ENCODE data around the gene QKI. TPM values are rescaled to one million over a fixed set of nuclear protein-coding genes. Genes with fewer than 3 reads are reported as not detected.

QKI gene
- polyA plus RNA-seq, 3 donors = 178 to 222 (median 213) TPM

DNA sequence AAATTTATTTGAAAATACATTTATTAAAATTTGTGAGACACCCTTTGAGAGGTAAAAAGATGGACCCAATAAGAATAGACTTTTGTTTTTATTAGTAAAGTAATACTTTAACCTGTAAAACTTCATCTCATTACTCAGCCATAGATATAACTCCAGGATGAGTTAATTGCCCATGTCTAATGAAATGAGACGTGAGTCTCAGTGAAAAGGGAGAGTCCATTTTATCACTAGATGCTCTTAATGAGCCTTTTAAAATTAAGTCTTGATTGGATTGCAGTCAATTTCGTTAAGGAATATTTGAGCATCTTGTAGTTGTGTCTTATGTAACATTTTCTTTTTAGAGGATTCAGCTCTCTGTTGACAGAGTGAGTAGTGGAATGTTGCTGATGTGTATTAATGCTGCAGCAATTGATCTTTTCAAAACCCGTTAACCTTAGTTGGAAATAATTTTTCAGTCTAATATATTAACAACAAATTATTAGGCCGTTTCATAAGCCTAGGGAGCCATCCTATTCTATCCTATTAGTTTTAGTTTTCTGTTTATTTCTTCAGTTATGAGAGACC is 77.3 kb downstream of the QKI start:
- no peak for DNase-seq (ENCODE audit: extremely low read depth in 1 of 11, low read depth in 9 of 11, low spot score in 4 of 11)

DNA sequence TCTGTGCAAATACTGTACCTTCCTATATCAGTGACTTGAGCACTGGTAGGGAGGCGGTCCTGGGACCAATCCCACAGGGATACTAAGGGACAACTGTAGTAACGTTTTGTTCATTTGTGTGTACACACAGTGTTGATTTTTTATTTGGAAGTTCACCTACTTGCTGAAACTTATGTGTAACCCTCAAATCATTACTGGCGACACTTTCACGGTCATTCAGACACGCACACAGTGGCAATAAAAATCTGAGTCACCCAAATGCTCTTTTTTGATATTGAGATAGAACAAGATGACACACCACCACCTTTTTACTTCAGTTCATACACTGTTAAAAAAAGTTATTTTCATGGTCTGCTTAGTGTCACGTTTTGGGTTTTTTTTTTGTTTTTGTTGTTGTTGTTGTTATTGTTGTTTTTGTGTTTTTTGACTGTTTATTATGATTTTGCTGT is 79.8 kb downstream of the QKI start:
- DNase-seq (ENCODE audit: extremely low read depth in 1 of 11, low read depth in 9 of 11, low spot score in 4 of 11) = no peak

DNA sequence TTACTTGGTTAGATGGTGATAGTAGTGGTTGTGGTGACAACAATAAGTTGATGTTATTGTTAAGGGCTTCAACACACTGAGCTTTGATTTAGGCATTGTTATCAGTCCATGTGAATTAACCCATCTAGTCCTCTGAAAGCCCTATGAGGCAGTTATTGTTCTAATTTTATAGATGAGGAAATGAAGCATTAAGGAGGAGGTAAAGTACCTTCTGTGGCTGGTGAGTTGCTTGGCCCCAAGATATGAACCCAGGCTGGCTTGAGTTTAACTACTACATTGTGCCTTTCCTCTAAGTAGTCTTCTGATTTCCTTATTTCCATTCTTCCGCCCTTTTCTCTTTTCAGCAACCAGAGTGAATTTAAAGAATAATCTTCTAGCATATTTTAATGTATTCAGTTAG is 81.7 kb downstream of the QKI start:
- DNase-seq (ENCODE audit: extremely low read depth in 1 of 11, low read depth in 9 of 11, low spot score in 4 of 11) = no peak

DNA sequence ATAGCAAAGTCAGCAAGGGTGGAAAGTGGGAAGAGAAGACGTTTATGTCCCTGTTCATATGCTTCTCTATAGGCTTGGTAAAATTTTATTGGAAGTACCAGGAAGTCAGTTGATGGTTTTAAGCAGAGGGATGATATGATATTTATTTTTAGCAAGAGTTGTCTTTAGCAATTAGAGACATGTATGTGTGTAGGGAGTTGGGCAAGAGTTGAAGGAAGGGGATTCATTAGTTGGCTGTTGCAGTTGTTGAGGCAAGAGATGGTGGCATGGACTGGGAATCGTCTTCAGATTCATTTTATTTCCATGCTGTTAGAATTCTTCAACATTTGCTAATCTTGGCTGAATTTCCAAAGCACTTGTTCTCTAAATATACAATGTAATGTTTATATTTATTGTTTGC is 85.6 kb downstream of the QKI start:
- DNase-seq (ENCODE audit: extremely low read depth in 1 of 11, low read depth in 9 of 11, low spot score in 4 of 11) = no peak

DNA sequence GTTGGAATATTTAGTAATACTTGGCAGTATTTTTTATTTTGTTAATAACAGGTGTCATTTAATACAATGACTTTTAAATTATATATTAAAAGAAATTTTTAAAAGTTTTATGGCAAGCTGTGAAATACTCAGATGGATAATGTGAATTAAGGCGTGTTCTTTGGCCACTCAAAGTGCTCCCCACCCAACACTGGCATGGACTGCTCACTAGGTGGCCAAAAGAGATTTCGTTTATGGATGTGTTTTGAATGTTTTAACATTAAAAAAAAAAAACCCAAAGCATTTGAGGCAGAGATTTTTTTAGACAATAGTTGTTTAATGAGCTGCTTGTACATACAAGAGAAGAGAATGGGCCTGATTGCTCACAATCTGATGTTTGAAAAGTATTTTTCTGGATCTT is 86.5 kb downstream of the QKI start:
- DNase-seq (ENCODE audit: extremely low read depth in 1 of 11, low read depth in 9 of 11, low spot score in 4 of 11) = no peak

DNA sequence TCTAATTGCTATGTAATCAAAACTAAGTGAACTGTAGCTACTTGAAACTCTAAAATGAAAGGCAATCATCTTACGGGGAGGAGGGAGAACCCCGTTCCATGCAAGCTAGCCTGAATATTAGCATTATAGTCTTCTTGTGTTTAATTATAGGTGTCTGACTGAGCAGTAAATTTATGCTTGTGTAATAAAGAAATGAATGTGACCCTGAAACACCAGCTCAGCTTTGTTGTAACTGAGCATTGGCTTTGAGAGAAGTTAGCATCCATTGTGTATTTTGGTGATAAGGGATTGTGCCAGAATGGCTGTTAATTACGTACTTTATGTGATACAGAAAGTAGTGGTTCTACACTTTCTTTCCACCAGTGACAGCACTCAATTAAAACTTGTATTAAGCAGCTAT is 86.9 kb downstream of the QKI start:
- no peak for DNase-seq (ENCODE audit: extremely low read depth in 1 of 11, low read depth in 9 of 11, low spot score in 4 of 11)

DNA sequence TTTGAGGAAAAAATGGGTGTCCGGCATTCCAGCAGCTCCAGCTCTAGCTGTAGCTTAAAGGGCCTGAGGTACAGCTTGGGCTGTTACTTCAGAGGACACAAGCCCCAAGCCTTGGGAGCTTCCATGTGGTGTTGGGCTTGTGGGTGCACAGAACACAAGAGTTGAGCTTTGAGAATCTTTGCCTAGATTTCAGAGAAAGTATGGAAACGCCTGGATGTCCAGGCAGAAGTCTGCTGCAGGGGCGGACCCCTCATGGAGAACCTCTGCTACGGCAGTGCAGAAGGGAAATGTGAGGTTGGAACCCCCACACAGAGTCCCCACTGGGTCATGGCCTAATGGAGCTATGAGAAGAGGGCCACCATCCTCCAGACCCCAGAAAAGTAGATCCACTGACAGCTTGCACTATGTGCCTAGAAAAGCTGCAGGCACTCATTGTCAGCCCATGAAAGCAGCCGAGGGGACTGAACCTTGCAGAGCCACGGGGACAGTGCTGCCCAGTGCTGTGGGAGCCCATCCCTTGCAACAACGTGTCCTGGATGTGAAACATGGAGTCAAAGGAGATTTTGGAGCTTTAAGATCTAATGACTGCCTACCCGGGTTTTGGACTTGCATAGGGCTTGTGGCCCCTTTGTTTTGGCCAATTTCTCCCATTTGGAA is 90.6 kb downstream of the QKI start:
- no peak for DNase-seq (ENCODE audit: extremely low read depth in 1 of 11, low read depth in 9 of 11, low spot score in 4 of 11)

DNA sequence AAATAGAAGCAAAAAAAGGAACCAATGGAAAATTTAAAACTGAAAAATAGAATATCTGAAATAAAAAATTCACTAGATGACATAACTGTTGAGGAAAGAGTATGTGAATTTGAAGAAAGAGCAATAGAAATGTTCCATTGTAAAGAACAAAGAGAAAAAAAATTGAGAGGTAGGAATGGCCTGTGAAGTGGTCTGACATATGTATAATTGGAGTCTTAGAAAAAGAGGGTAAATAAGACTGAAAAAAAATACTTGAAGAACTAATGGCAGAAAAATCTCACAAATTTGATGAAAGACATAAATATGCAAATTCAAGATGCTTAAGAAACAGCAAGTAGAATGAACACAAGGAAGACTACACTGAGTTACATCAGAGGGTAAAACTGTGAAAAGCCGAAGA is 93.4 kb downstream of the QKI start:
- no peak for DNase-seq (ENCODE audit: extremely low read depth in 1 of 11, low read depth in 9 of 11, low spot score in 4 of 11)

DNA sequence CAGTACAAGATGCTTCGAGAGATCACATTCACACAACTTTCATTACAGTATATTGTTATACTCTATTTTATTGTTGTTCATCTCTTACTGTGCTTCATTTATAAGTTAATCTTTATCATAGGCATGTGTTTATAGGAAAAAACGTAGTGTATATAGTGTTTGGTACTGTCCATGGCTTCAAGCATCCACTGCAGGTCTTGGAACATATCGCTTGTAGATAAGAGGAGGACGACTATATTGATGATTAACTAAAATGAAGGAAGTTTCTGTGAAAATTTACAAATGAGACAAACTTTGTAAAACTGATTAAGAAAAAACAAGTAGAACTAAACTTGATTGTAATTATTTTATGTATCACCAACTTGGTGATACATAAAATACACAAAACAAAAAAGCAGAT is 98.5 kb downstream of the QKI start:
- DNase-seq (ENCODE audit: extremely low read depth in 1 of 11, low read depth in 9 of 11, low spot score in 4 of 11) = no peak

DNA sequence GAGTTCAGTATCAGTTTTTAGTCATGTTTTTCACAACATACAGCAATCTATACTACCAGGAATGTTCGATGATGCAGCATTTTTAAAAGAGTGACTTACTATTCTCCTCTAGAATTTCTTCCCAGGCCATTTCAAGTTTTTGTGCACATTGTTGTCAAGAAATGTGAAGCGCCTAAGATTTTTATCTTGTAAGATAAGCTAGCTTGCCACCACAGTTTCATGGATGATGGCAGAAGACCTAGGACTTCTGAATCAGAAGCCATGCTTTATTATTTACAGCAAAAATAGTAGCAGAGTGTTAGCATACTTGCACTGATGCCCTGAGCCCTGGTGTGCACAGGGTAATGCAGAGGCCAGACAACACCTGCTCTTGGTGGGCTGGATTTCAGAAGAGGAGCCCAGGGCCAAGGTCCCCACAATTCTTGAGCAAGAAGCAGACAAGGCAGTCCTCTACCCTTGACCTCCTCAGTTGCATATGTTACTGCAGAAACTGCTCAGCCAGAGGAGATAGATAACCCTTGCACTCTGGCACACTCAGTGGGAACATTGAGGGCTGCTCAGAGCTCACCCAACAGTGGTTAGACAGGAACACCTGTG is 99.2 kb downstream of the QKI start:
- no peak for DNase-seq (ENCODE audit: extremely low read depth in 1 of 11, low read depth in 9 of 11, low spot score in 4 of 11)

DNA sequence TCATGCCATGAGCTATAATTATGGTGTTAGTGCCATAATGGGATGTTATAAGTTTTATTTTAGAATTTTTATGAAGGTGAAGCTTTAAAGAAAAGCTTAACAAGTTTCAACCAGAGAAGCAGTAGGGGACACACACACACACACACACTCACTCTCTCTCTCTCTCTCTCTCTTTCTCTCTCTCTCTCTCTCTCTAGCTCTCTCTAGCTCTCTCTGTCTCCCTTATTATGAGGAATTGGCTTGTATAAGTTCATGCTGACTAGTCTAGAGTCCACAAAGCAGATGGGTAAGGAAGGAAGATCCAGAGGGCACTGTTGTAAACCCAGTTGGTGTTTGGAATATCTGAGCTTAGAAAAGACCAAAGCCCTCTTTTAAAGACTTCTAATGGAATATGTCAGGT is 102.4 kb downstream of the QKI start:
- no peak for DNase-seq (ENCODE audit: extremely low read depth in 1 of 11, low read depth in 9 of 11, low spot score in 4 of 11)

DNA sequence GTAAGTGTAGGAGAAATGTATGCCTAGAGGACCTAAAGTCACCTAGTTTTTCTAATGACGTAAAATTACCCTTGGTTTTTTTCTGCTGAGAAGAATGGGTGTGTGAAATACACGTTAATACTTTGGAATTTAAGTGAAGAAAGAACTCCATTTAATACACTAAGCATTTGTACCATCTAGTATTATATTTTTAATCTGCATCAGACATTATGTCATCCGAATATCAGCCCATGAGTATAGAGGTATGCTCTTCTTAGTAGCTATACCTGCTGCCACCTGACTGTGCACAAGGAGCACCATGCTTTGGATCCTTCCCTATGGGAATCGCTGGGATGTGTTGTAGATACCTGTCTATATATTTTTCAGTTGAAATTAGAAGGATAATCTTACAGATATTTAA is 106.4 kb downstream of the QKI start:
- no peak for DNase-seq (ENCODE audit: extremely low read depth in 1 of 11, low read depth in 9 of 11, low spot score in 4 of 11)

DNA sequence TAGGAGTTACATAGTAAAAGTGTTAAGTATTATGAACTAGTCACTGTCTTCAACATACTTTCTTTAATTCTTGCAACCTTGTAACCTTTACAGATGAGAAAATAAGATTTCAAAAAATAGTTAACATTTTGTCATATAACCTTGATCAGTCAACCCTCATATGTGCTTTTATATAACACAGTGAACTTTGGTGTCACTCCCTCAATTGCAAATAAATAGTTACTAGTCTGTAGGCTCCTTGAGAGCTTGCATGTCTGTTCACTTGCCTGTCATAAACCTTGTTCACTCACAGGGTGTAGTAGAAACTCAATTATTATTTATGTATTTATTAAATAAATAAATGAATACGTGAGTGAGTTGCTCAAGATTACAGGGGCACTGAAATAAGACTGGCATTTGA is 107.5 kb downstream of the QKI start:
- no peak for DNase-seq (ENCODE audit: extremely low read depth in 1 of 11, low read depth in 9 of 11, low spot score in 4 of 11)

DNA sequence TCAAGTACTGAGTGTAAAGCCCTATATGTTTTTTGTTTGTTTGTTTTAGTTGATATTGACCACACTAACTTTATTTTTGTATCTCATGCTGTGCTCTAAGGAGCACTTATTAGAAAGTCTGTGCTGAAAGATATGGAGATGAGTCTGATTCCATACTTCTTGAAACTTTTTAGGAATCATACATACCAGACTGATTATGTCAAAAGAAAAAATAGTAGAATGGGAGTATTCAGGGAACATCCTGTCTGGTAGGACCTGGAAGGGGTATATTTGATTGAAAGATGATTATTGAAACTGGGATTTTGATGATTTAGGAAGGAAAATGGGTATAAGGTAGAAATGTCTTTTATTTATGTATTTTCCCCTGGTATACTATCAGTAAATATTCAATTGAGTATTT is 111.4 kb downstream of the QKI start:
- DNase-seq (ENCODE audit: extremely low read depth in 1 of 11, low read depth in 9 of 11, low spot score in 4 of 11) = no peak

DNA sequence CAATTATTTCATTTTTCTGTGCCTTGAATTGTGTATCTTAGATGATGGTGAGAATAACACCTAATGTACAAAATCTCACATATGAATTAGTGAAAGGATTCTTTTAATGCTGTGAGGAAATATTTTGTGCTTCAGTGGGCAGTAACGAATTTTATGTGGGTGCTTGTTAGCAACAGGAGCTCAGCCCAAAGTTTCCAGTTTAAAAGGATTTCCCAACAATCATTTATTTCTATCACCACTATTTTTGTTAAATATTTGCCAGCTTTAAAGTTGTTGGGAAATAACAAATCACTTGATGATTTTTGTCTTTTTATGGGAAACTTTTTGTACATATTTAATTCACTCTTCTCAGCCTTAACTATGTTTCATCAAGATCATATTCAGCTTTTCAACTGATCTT is 111.8 kb downstream of the QKI start:
- no peak for DNase-seq (ENCODE audit: extremely low read depth in 1 of 11, low read depth in 9 of 11, low spot score in 4 of 11)

DNA sequence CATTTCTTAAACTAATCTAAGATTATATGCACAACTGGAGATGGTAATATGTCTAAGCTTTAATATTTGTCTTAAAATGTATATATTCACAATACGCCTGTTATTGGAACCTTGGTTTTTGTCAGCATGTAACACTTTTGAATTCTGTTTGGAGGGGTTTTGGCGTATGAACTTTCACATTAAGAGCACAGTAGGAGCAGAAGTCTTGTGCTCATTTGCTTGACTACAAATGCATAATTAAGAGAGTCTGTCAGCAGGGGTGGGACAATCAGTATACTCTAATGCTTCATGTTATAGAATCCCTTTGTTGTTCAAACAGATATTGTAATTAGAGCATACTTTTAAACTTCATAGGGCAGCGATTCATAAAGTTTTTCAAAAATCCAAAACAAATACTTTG is 112.8 kb downstream of the QKI start:
- no peak for DNase-seq (ENCODE audit: extremely low read depth in 1 of 11, low read depth in 9 of 11, low spot score in 4 of 11)

DNA sequence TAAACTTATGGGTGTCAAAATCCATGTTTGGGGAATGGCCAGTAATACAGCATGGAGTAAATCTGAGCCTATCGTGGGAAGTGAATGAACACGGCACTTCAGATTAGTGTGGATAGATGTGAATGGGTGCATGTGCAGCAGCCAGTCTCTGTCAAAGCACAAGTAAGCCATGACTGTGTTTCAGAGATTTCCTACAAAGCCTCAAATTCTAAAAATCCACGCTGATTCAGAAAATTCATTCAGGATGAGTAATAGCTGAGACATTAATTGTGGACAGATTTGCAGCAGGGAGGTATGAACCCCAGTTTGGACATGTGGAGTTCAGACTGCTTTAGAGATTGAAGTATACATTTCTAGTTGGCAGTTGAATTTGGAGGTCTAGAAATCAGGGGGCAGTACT is 115.1 kb downstream of the QKI start:
- no peak for DNase-seq (ENCODE audit: extremely low read depth in 1 of 11, low read depth in 9 of 11, low spot score in 4 of 11)

DNA sequence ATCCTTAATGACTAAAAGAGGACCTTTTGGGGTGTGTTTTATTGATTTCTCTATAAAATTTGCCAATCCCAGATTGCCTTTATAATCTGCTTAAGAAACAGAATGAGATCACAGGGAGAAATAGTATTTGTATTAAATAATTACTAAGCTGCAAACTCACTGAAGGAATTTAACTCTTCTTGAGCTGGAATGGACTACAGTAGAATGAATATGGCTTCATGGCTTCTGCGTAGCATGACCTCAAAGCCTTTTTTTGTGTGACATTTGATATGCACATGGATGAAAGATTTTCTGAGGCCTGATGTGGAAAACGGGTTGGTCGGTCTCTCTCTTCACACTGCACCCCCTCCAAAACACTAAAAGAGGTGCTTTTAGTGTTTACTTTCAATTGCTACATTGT is 115.9 kb downstream of the QKI start:
- DNase-seq (ENCODE audit: extremely low read depth in 1 of 11, low read depth in 9 of 11, low spot score in 4 of 11) = no peak

DNA sequence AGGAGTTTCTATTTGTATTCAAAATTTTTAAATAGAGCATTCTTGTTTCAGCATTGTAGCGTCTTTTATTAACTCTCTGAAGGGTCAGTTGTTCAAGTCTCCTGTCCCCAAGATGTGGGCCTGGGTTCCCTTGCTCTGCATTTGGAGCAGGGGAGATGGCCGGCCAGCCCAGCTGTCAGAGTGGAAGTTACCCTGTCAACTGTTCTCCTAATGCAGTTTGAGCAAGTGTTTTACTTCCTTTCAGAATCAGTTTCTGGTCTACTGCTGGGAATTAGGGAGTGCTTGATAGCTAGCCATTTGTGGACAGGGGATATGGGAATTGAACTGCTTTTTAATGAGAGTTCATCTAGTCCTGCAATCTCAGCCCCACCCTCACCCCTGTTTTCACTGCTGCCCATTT is 116.6 kb downstream of the QKI start:
- DNase-seq (ENCODE audit: extremely low read depth in 1 of 11, low read depth in 9 of 11, low spot score in 4 of 11) = no peak

DNA sequence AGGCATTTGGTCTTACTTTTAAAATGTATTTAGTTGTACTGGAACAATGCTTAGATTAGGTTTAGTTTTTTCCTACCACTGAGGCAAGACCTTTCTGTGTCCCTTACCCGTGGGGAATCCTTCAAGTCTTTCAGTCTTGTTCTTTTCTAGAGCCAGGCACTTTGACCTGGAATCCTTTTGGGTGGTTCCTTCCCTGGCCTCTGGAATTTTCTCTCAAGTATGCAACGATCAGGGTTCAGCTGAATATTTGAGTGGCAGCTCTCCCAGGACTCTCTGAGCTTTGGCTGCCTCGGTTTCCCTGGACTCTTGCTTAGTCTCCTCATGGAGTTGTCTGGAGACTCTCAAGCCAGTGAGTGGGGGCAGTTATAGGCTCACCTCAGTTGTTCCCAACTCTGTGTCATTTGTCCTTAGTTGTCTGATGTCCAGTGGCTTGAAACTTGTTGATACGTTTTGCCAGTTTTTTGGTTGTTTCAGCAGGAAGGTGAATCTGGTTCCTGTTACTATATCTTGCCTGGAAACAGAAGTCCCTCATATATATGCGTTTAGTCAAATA is 118.1 kb downstream of the QKI start:
- no peak for DNase-seq (ENCODE audit: extremely low read depth in 1 of 11, low read depth in 9 of 11, low spot score in 4 of 11)

DNA sequence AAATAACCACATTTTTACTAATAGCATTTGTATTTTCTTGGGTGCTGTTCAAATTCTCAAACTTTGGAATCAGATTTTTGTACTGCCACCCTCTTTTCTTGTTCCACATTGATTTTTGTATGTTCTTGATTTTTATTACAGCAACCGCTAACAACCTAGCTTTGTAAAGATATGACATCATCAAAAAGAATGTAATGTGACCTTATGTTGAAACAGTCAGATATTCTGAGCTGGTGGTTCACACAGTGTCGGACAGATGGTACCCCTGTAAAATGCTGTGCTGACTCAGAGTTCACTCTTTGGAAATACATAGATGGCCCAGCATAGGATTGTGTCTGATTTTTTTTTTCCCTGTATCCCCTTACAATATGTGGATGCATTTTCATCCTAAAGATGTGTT is 118.9 kb downstream of the QKI start:
- no peak for DNase-seq (ENCODE audit: extremely low read depth in 1 of 11, low read depth in 9 of 11, low spot score in 4 of 11)
